SK-N-SH treated with all-trans-retinoic acid at 6 μM for 48 hours (cell line): ENCODE measurements around the gene OPHN1.

Source experiments
- ATAC-seq: fragments of 200-7000 bp; cut with Tn5 transposase; 3 replicates; pipeline ENCODE4 v1.9.1; 2020; ENCODE audit warnings: mild to moderate bottlenecking, moderate library complexity
- ARNTL ChIP-seq: fragments of 450-650 bp; formaldehyde crosslinking; IDR thresholded peaks from 2 replicates; pipeline ENCODE4 v1.5.0; 2020; ENCODE audit warnings: low read depth, mild to moderate bottlenecking, moderate library complexity, borderline replicate concordance
- BACH2 ChIP-seq: fragments of 250-450 bp; sonication (Bioruptor Pico); IDR thresholded peaks from 2 replicates; pipeline ENCODE4 v1.9.0; 2021; ENCODE audit warnings: mild to moderate bottlenecking, borderline replicate concordance
- CSDC2 ChIP-seq: fragments of 250-450 bp; sonication (Bioruptor Pico); IDR thresholded peaks from 2 replicates; pipeline ENCODE4 v1.5.0; 2020; ENCODE audit warnings: mild to moderate bottlenecking, moderate library complexity
- ESRRG ChIP-seq: fragments of 250-450 bp; sonication (Bioruptor Pico); IDR thresholded peaks from 2 replicates; pipeline ENCODE4 v1.6.1; 2021; ENCODE audit warnings: mild to moderate bottlenecking
- GLIS3 ChIP-seq: fragments of 250-450 bp; sonication (Bioruptor Pico); IDR thresholded peaks from 2 replicates; pipeline ENCODE4 v1.5.0; 2020; ENCODE audit warnings: mild to moderate bottlenecking, moderate library complexity
- ISL1 ChIP-seq: fragments of 250-450 bp; sonication (Bioruptor Pico); IDR thresholded peaks from 2 replicates; pipeline ENCODE4 v2.1.2; 2022; ENCODE audit warnings: mild to moderate bottlenecking, moderate library complexity
- OSR1 ChIP-seq: fragments of 250-450 bp; sonication (Bioruptor Pico); IDR thresholded peaks from 2 replicates; pipeline ENCODE4 v1.8.0; 2022; ENCODE audit warnings: moderate library complexity, mild to moderate bottlenecking, inconsistent platforms
- PPARA ChIP-seq: fragments of 250-450 bp; sonication (Bioruptor Pico); IDR thresholded peaks from 2 replicates; pipeline ENCODE4 v1.5.0; 2020; ENCODE audit warnings: mild to moderate bottlenecking, borderline replicate concordance
- SNAI2 ChIP-seq: fragments of 250-450 bp; sonication (Bioruptor Pico); IDR thresholded peaks from 2 replicates; pipeline ENCODE4 v1.5.0; 2020; ENCODE audit warnings: mild to moderate bottlenecking, moderate library complexity
- TCF4 ChIP-seq: fragments of 250-450 bp; sonication (Bioruptor Pico); IDR thresholded peaks from 2 replicates; pipeline ENCODE4 v1.8.0; 2021; ENCODE audit warnings: mild to moderate bottlenecking, moderate library complexity, borderline replicate concordance
- ZC3H10 ChIP-seq: fragments of 250-450 bp; sonication (Bioruptor Pico); IDR thresholded peaks from 2 replicates; pipeline ENCODE4 v1.5.1; 2021; ENCODE audit warnings: mild to moderate bottlenecking, moderate library complexity
- ZFP3 ChIP-seq: fragments of 250-450 bp; sonication (Bioruptor Pico); IDR thresholded peaks from 2 replicates; pipeline ENCODE4 v1.5.0; 2020; ENCODE audit warnings: mild to moderate bottlenecking, moderate library complexity
- ZFP30 ChIP-seq: fragments of 450-650 bp; formaldehyde crosslinking; IDR thresholded peaks from 2 replicates; pipeline ENCODE4 v1.5.0; 2022; ENCODE audit warnings: mild to moderate bottlenecking, moderate library complexity
- ZNF565 ChIP-seq: fragments of 450-650 bp; formaldehyde crosslinking; conservative IDR thresholded peaks from 2 replicates; pipeline ENCODE4 v1.5.0; 2020; ENCODE audit warnings: low read depth, mild to moderate bottlenecking, moderate library complexity
- ZNF8 ChIP-seq: fragments of 450-650 bp; formaldehyde crosslinking; IDR thresholded peaks from 2 replicates; pipeline ENCODE4 v1.5.0; 2020; ENCODE audit warnings: mild to moderate bottlenecking, moderate library complexity
- TF ChIP-seq, protein P1 (sequence below): fragments of 250-450 bp; sonication (Bioruptor Pico); IDR thresholded peaks from 2 replicates; pipeline ENCODE4 v1.8.0; 2021; ENCODE audit warnings: low read depth, mild to moderate bottlenecking, moderate library complexity, borderline replicate concordance
- TF ChIP-seq, protein P2 (sequence below): fragments of 250-450 bp; sonication (Bioruptor Pico); IDR thresholded peaks from 2 replicates; pipeline ENCODE4 v1.8.0; 2020; ENCODE audit warnings: mild to moderate bottlenecking, moderate library complexity, borderline replicate concordance
- TF ChIP-seq, protein P3 (sequence below): fragments of 250-450 bp; sonication (Bioruptor Pico); IDR thresholded peaks from 2 replicates; pipeline ENCODE4 v1.5.0; 2020; ENCODE audit warnings: mild to moderate bottlenecking, moderate library complexity
- TF ChIP-seq, protein P4 (sequence below): fragments of 250-450 bp; sonication (Bioruptor Pico); IDR thresholded peaks from 2 replicates; pipeline ENCODE4 v1.5.1; 2021; ENCODE audit warnings: mild to moderate bottlenecking, moderate library complexity
- TF ChIP-seq, protein P5 (sequence below): fragments of 250-450 bp; sonication (Bioruptor Pico); IDR thresholded peaks from 2 replicates; pipeline ENCODE4 v1.5.1; 2020; ENCODE audit warnings: low read depth, mild to moderate bottlenecking, moderate library complexity

OPHN1 gene

DNA sequence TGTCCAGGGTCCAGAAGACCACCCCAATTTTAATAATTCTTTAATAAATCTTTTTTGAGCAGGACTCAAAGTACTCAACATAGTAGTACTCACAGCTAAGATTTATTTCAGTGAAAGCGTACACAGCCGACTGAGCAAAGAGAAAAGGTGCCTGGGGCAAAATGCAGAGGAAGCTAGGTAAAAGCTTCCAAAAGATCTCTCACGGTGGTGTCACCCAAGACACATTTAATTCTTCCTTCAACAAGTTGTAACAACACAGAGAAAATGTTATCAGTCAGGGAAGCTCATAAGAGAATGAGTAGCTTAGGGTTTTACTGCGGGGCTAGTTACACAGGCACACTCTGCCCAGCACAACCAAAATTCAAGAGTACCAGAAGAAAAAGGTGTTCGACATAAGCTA, 201.1 kb downstream of the OPHN1 start:
- no peak for ATAC-seq
- TF ChIP-seq ZNF565: no peak
- TF ChIP-seq, protein P1, sequence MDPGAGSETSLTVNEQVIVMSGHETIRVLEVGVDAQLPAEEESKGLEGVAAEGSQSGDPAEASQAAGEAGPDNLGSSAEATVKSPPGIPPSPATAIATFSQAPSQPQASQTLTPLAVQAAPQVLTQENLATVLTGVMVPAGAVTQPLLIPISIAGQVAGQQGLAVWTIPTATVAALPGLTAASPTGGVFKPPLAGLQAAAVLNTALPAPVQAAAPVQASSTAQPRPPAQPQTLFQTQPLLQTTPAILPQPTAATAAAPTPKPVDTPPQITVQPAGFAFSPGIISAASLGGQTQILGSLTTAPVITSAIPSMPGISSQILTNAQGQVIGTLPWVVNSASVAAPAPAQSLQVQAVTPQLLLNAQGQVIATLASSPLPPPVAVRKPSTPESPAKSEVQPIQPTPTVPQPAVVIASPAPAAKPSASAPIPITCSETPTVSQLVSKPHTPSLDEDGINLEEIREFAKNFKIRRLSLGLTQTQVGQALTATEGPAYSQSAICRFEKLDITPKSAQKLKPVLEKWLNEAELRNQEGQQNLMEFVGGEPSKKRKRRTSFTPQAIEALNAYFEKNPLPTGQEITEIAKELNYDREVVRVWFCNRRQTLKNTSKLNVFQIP (CRISPR knock-in tag): no peak
- TF ChIP-seq ZNF8 (CRISPR knock-in tag): no peak
- TF ChIP-seq ZC3H10 (CRISPR knock-in tag): no peak
- TF ChIP-seq SNAI2 (CRISPR knock-in tag): no peak
- TF ChIP-seq ISL1 (CRISPR knock-in tag): no peak
- no peak for TF ChIP-seq ESRRG (CRISPR knock-in tag)
- TF ChIP-seq GLIS3 (CRISPR knock-in tag): no peak
- TF ChIP-seq CSDC2: no peak
- TF ChIP-seq, protein P2, sequence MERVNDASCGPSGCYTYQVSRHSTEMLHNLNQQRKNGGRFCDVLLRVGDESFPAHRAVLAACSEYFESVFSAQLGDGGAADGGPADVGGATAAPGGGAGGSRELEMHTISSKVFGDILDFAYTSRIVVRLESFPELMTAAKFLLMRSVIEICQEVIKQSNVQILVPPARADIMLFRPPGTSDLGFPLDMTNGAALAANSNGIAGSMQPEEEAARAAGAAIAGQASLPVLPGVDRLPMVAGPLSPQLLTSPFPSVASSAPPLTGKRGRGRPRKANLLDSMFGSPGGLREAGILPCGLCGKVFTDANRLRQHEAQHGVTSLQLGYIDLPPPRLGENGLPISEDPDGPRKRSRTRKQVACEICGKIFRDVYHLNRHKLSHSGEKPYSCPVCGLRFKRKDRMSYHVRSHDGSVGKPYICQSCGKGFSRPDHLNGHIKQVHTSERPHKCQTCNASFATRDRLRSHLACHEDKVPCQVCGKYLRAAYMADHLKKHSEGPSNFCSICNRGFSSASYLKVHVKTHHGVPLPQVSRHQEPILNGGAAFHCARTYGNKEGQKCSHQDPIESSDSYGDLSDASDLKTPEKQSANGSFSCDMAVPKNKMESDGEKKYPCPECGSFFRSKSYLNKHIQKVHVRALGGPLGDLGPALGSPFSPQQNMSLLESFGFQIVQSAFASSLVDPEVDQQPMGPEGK (CRISPR knock-in tag): no peak

DNA sequence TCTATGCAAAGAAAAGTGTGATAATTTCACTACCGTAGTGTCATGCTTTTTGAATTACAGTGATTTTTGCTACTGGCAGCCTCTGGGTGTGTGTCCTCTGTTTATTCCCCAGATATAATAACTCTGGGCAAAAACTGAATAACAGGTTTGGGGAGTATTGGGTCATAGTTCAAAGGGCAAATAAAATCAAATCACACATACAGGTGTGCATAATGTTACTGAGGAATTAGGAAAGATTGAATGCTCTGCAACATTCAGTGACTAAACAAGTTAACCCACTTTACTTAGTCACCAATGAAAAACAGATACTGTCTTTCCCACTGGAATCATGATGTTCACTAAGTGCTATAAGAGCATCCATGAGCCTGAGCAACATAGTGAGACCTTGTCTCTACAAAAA, 224.3 kb downstream of the OPHN1 start:
- ATAC-seq: no peak
- TF ChIP-seq GLIS3 (CRISPR knock-in tag) (no peak), OSR1 (CRISPR knock-in tag) (no peak), SNAI2 (CRISPR knock-in tag) (no peak), TCF4 (CRISPR knock-in tag) (no peak), ZFP30 (no peak), ARNTL (CRISPR knock-in tag) (no peak), CSDC2 (no peak), ESRRG (CRISPR knock-in tag) (no peak), BACH2 (no peak)
- TF ChIP-seq, protein P3, sequence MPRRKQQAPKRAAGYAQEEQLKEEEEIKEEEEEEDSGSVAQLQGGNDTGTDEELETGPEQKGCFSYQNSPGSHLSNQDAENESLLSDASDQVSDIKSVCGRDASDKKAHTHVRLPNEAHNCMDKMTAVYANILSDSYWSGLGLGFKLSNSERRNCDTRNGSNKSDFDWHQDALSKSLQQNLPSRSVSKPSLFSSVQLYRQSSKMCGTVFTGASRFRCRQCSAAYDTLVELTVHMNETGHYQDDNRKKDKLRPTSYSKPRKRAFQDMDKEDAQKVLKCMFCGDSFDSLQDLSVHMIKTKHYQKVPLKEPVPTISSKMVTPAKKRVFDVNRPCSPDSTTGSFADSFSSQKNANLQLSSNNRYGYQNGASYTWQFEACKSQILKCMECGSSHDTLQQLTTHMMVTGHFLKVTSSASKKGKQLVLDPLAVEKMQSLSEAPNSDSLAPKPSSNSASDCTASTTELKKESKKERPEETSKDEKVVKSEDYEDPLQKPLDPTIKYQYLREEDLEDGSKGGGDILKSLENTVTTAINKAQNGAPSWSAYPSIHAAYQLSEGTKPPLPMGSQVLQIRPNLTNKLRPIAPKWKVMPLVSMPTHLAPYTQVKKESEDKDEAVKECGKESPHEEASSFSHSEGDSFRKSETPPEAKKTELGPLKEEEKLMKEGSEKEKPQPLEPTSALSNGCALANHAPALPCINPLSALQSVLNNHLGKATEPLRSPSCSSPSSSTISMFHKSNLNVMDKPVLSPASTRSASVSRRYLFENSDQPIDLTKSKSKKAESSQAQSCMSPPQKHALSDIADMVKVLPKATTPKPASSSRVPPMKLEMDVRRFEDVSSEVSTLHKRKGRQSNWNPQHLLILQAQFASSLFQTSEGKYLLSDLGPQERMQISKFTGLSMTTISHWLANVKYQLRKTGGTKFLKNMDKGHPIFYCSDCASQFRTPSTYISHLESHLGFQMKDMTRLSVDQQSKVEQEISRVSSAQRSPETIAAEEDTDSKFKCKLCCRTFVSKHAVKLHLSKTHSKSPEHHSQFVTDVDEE (CRISPR knock-in tag): no peak
- TF ChIP-seq, protein P4, sequence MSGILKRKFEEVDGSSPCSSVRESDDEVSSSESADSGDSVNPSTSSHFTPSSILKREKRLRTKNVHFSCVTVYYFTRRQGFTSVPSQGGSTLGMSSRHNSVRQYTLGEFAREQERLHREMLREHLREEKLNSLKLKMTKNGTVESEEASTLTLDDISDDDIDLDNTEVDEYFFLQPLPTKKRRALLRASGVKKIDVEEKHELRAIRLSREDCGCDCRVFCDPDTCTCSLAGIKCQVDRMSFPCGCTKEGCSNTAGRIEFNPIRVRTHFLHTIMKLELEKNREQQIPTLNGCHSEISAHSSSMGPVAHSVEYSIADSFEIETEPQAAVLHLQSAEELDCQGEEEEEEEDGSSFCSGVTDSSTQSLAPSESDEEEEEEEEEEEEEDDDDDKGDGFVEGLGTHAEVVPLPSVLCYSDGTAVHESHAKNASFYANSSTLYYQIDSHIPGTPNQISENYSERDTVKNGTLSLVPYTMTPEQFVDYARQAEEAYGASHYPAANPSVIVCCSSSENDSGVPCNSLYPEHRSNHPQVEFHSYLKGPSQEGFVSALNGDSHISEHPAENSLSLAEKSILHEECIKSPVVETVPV (CRISPR knock-in tag): no peak
- TF ChIP-seq, all 23 proteins: peak for 0

DNA sequence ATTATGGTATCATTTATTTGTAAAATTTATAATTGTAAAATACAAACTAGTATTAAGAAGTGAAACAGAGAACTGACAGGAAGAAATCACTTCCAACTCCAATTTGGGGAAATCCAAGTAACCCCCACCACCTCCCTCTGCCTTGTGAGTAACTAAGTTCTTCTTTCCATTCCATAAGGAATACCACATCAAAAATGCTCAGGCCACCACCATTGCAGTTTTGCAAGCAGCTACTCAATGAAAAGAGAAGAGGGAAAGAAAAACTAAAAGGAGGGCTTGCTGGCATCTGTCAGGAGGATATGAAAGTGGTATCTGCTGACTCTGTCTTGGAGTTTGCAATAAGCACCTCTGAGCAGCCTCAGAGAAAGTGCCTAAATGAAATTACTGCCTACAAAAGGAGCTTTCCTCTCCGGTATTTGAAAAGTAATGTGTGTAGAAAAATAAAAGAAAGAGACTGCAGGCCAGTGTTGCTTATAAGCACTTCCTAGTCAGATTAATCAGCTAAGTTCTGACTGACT, 228.7 kb downstream of the OPHN1 start:
- TF ChIP-seq, protein P4 (CRISPR knock-in tag): no peak
- TF ChIP-seq ZFP3: no peak
- no peak for TF ChIP-seq GLIS3 (CRISPR knock-in tag)
- TF ChIP-seq, protein P5, sequence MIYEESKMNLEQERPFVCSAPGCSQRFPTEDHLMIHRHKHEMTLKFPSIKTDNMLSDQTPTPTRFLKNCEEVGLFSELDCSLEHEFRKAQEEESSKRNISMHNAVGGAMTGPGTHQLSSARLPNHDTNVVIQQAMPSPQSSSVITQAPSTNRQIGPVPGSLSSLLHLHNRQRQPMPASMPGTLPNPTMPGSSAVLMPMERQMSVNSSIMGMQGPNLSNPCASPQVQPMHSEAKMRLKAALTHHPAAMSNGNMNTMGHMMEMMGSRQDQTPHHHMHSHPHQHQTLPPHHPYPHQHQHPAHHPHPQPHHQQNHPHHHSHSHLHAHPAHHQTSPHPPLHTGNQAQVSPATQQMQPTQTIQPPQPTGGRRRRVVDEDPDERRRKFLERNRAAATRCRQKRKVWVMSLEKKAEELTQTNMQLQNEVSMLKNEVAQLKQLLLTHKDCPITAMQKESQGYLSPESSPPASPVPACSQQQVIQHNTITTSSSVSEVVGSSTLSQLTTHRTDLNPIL (CRISPR knock-in tag): no peak
- no peak for TF ChIP-seq ZNF8 (CRISPR knock-in tag)
- TF ChIP-seq, protein P1 (CRISPR knock-in tag): no peak
- no peak for TF ChIP-seq PPARA (CRISPR knock-in tag)
- no peak for TF ChIP-seq ISL1 (CRISPR knock-in tag)
- ATAC-seq: no peak
